HuH-7 (cell line): Measurements from ENCODE around the gene ZIC2.
"Not testable (repeated sequence)": the region's sequence is repeated elsewhere in the genome, so short reads cannot be mapped to it uniquely, and the experiment has no call there.

ENCODE experiments used
- DNase-seq: peaks from one replicate; pipeline ENCODE4 v3.0.0; 2011; ENCODE audit warnings: low spot score

ZIC2 gene

GRCh38 chr13:99981735-99982035 is at the start of gene ZIC2:
TSS of gene ZIC2 (plus strand) at chr13:99981784. CDS start at chr13:99982065, 281 bp downstream.
- DNase-seq: no peak

- DNase-seq: no peak
Measured at GRCh38 chr13:99932912-99933311, 48.7 kb upstream of the ZIC2 start.

GRCh38 chr13:99935772-99936171 is 45.8 kb upstream of the ZIC2 start:
- no peak for DNase-seq

GRCh38 chr13:99938635-99939034 is 42.9 kb upstream of the ZIC2 start:
- DNase-seq: no peak

GRCh38 chr13:99941086-99941485 is 40.5 kb upstream of the ZIC2 start:
- DNase-seq: no peak

GRCh38 chr13:99941911-99942310 is 39.7 kb upstream of the ZIC2 start:
- DNase-seq: no peak

- DNase-seq: no peak
Measured at GRCh38 chr13:99944102-99944501, 37.5 kb upstream of the ZIC2 start.

- no peak for DNase-seq
Measured at GRCh38 chr13:99944606-99945005, 37.0 kb upstream of the ZIC2 start.

GRCh38 chr13:99945515-99945914 is 36.1 kb upstream of the ZIC2 start:
- not testable (repeated sequence) for DNase-seq

GRCh38 chr13:99947666-99948065 is 33.9 kb upstream of the ZIC2 start:
- no peak for DNase-seq

- no peak for DNase-seq
Measured at GRCh38 chr13:99948411-99948810, 33.2 kb upstream of the ZIC2 start.

- no peak for DNase-seq
Measured at GRCh38 chr13:99948907-99949678, 32.5 kb upstream of the ZIC2 start.

GRCh38 chr13:99949679-99950413 is 31.7 kb upstream of the ZIC2 start:
- no peak for DNase-seq

- not testable (repeated sequence) for DNase-seq
Measured at GRCh38 chr13:99951666-99952065, 29.9 kb upstream of the ZIC2 start.

GRCh38 chr13:99953138-99953755 is 28.3 kb upstream of the ZIC2 start:
- no peak for DNase-seq

- no peak for DNase-seq
Measured at GRCh38 chr13:99955107-99955746, 26.4 kb upstream of the ZIC2 start.

GRCh38 chr13:99955747-99956472 is 25.7 kb upstream of the ZIC2 start:
- no peak for DNase-seq

GRCh38 chr13:99956473-99957349 is 24.9 kb upstream of the ZIC2 start:
- no peak for DNase-seq

GRCh38 chr13:99958406-99959126 is 23.0 kb upstream of the ZIC2 start:
- no peak for DNase-seq

- no peak for DNase-seq
Measured at GRCh38 chr13:99959127-99959539, 22.5 kb upstream of the ZIC2 start.
